ENCODE measurements around the gene CISH.

Gene CISH

DNA sequence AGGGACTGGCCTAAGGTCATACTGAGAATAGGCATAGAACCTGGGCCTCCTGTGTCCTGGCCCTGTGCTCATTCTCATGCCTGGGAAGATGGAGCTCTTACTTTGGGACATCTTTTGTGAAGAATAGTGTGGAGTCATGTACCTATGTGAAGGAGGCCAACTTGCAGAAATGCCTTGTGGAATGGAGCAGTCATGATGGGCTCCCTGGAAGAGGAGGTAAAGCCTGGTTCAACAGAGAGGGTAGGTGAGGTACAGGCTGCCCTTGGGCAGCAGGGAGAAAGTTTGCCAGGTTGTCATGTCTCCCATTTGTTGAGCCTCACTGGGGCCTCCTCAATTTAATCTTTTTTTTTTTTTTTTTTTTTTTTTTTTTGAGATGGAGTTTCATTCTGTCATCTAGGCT lies 23.5 kb upstream of the CISH start:
- no peak for DNase-seq

DNA sequence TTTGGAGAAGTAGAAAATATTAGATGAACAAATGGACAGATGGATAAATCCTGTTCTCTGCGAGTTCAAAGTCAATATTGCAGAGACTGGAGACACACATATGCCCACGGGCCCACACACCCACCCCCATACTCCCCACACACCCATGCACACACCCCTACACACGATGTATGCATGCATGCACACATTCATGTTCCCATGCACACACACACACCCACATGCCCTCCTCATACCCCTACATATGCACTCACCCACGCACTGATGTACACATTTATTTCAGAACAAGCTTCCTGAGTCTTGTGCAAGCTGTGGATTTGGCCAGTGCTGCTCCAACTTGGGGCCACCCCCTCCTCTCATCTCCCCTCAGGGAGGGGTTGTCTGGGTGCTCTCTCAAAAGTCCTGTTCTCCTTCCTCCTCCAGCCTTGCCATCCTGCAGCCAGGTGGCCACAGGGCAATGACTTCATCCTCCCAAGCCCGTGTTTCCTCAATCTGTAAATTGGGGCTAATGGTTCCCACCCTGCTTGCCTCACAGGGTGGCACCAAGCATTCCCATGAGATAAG lies 21.7 kb upstream of the CISH start:
- no peak for DNase-seq

DNA sequence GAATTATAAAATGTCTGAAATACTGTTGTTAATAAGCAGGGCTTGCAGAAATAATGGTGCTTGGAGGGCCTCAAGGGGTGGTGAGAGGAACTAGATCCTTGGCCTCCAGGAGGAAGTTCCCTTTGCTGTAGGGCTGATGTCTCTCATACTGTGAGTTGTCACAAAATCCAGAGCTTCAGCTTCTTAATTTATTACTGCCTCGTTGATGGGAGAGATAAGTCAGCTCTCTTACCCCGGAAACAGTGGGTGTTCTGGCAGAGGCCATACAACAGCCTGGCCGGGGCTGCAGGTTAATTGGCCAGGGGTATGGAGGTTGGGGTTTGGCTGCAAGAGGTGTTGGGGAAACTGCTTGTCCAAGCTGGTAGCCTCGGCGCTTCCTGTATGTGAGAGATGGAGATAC lies 20.9 kb upstream of the CISH start:
- no peak for DNase-seq

DNA sequence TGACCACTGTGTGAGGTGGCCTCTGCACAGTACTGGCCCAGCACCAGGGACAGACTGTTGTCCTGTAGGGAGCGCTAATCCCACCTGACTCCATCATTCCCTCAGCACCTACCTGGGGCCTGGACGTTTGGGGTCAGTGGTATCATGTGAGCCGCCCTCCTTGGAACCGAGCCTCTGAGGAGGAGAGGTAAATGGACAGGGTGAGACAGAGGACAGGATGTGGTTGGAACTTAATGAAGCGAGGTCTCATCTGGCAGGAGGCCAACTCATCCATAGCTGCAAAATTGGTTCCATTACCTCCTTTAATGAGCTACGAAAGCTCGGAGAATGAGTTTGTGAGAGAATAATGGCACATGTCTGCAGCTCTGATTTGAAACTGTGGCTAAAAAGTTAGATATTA lies 19.3 kb upstream of the CISH start:
- DNase-seq: no peak

DNA sequence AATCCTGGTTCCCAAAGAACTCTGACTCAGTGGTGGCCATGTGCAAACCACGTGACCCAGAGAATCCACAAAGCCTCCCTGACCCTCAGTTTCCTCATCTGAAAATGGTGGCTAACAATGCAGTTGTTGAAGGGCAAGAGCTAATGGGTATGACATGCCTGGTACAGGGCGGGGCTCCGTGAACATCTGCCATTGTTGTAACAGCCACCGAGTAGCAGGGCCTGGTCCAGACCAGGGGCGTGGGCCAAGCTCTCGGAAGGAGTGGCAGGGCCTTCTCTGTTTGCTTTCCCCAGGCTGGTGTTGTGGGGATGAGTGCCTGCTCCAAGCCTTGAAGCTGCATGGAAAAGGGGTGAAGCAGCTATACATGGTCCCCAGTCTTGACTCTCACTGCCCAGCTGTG lies 18.8 kb upstream of the CISH start:
- no peak for DNase-seq

DNA sequence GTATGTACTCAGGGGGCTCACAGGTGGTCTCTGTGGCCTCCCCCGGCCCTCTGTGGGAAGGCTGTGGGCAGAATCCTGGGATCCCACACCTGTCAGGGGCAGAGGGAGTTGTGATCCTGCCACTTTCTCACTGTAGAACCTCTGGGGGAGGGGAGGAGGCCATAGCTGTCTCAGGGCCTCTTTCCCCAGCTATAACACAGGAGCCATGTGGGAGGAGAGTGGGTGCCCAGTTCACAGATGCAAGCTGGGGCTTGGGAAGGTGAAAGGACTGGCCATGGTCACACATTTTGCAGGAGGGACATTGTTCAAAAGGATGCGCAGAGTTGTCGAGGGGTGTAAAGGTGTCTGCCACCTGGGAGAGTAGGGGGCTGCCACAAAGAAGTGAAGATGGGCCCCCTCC lies 17.0 kb upstream of the CISH start:
- DNase-seq: no peak

DNA sequence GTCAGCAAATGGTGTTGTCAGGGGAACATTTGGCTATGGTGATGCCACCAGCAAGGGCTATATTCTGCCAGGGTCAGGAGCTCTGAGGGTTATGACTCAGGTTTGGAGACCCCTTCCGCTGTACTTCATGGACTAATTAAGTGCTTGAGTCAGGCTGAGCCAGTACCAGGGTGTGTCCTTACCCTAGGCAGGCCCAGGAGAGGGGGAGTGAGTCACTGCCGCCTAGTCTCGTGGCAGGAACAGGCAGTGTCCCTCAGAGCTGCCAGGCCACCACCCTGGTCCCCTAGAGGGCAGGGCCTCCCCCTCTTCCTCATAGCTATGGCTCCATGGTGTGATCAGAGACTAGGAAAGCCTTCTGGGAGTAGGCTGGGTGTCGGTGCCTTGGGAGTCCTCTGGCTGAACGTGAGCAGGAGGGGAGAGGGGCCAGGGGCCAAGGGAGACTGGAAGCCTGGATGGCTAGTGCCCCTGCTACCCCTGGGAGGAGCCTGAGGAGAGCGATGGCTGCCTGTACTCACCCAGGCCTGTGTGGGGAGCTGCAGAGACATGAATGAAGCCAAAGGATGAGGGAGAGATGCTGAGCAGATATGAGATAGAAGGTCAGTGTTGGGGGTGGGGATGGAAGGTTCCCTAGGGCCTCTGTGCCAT lies 16.0 kb upstream of the CISH start:
- no peak for DNase-seq

DNA sequence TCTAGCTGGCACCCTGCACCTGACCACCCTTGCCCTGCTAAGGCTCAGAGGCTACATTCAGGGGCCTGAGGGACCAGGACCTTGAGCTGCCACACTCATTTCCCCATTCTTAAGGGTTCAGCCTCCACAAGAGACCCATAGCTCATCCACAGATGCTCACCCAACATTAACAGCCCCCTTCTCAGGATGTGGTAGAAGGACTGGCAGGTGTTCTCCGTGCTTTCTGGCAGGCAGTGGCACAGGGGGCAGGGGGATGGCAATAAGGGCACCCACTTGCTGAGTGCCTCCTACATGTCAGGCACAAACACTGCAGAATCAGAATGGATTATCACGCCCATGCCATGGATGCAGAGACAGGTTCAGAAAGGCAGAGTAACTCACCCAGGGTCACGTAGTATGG lies 14.8 kb upstream of the CISH start:
- no peak for DNase-seq

DNA sequence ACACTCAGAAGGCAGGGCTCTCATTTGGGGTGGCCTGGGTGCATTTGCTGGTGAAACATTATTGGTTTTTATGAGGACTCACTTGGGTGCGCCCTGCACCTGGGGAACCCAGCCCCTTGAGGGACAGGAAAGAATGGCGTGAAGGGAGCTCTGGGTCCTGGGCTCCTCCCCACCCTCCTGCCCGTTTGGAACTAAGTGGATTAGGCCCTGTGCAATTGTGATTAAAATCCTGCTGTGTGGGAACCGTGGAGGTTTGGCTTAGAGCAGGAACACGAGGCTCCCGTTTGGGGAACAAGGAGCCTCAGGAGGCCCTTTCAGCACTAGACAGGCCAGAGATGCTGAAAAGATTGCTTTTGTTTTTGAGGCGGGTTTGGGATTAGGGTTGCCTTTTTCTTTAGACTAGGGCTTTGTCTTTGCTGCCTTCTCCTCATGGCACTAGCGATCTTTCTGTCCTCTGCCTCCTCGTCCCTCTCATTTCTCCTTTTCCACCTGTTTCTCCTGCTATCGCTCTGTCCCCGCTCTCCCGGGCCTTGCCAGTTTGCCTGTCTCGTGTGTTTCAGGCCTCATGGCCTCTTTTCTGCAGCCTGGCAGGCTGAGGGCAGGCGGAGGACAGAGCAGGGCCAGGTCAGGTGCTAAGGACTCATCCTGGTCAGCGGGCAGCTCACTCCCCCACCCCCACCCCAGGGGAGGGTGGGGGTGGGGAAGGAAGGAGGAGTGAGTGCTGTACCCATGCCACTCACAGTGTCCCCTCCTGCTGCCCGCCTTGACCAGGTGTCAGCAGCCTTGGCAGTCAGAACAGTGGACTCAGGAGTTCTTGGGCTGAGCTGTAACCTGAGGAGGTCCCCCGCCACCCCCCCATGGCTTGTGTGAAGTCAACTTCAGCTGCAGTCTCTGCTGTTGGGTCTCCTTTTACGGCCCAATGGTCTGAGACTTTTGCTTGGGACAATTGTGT lies 13.9 kb upstream of the CISH start:
- no peak for DNase-seq

DNA sequence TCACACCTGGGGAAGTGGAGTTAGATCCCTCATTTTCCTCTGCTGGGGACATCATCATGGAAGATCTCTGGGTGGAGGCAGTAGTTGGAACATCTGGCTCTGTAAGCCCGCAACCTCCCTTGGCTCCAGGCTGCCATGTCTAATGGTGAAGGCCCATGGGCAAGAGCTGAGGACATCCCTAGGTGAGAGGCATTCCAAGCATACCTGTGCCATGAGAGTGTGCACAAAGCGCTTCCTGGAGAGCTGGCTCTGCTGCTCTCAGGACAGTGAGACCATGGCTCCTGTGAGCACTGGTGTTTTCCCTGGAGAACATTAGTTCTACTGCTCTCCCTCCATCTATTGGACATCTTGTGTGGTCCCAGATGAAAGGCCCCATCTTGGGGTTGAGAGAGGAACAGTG lies 13.1 kb upstream of the CISH start:
- DNase-seq: no peak

DNA sequence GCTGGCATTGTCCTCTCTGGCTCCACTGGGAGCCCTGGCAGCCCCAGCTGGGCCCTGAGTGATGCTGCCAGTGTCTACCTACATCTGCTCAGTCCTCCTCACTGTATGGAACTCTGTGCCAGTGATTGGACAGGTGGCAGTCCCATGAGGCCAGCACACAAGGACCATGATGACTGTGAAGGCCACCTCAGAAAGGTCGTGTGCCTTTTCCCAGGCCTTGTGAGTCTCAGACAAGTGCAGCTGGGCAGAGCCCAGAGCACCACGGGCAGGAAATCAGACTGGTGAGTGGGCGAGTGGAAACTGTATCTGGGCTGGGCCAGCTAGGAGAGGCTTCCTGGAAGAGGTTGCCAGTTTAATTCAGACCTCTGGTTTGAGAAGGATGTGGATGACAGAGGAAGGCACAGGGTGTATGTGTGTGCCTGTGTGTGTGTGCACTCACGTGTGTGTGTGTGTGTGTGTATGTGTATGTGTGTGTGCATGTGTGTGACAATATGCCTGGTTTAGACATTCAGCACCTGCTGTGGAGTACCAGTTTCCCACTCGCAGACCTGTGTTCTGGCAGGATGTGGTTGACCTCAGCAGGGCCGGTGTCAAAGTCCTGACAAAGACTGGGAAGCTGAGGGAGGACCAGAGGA lies 12.4 kb upstream of the CISH start:
- peak; percentile 82 for DNase-seq

DNA sequence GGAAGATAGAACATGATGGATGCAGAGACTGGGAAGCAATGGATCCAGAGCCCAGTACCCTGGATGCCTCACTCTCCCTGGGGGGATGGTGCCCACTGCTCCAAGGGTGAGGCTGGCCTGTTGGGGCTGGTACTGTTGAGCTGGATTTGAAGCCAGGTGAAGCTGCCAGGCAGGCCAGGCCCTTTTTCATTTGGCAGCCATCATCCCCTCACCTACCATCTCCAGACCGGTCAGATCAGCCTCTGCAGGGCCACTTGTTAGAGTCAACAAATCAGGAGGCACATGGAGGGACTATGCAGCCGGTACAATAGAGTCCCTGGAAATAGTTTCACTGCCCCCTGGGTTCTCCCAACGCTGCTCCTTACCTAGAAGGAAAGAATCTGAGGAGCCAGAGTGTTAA lies 11.3 kb upstream of the CISH start:
- DNase-seq: no peak

DNA sequence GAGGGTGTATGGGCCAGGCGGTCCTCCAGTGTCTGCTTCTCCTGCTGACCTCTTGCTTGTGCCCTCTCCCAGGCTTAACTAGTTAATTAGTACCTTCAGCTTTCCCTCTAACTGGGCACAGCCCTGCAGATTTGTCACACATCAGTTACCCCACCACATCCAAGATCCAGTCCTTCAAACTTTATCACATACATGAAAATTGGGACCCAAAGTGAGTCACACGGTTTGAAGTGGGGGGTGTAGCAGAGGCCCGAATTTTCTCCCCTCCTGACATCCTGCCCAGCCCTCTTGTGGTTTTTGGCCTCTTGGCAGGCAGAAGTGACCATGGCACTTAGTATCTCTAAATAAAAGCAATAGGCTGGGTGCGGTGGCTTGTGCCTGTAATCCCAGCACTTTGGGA lies 9.2 kb upstream of the CISH start:
- no peak for DNase-seq

DNA sequence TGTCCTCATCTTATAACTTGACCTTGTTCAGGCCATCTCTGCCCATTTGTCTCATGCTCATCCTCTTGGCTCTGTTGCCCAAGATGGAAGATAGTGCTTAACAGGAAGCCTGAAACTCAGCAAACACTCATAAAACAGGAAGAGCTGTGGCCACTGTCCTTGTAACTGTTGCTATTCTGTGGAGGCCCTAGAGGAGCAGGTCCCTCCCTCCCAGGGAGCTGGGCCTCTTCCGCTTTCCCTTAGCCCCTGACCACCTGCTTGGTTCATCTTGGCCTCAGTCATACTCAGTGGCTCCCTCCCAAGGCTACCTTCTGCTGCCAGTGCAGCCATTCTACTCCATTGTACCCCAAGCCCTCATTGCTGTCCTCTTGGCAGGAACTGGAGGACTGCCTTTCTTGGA lies 8.8 kb upstream of the CISH start:
- no peak for DNase-seq

DNA sequence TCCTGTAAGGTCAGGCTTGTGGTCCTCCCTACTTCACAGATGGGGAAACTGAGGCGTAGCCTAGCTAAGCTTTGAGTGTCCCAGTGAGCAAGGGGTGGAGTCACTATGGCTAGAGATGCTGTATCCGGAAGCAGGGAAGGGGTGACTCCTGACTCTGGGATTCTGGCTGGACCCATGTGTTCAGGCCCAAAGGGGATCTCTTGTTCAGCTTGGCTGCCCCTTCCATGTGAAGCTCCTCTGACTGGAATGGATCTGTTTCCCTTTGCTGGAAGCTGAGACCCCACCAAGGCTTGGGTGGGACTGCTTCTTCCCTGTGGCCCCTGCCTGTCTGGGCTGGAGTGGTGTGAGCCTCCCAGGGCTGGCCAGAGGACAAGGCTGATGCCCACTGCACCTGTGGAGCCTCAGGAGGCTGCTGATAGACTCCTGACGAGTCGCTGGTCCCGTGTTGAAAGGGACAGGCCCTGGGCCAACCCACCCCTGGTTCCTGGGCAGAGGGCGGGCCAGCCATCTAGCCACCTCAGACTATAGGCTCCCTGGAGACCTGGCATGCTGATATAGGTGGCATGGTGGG lies 6.4 kb upstream of the CISH start:
- peak; percentile 69 for DNase-seq

DNA sequence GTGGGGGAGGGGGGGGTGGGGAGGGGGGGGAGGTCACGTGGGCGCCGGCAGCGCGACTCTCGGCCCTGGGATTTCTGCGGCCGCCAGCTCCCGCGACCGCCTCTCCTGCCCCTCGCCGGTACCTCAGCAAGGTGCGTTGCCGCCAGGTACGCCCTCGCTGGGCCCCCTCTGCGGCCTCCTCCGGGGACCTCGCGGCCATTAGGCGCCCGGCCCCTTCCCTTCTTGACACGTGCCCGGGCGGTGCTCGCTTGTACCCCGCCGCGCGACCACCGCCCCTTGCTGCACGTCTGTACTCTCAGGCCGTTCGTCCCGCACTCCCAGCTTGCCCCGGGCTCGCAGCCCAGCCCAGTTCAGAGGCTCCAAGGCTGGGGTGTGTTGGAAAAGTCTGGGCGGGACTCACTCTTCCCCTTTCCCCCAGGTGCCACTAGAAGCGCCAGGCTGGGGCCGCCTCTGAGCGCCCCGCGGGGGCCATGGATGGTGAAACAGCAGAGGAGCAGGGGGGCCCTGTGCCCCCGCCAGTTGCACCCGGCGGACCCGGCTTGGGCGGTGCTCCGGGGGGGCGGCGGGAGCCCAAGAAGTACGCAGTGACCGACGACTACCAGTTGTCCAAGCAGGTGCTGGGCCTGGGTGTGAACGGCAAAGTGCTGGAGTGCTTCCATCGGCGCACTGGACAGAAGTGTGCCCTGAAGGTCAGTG lies 5.7 kb upstream of the CISH start, which contains the start of gene MAPKAPK3:
TSS of gene MAPKAPK3 (plus strand) at position 56 of the 696 bp plus-strand sequence. CDS start at position 471, 415 bp downstream.
- DNase-seq: peak; percentile 79

DNA sequence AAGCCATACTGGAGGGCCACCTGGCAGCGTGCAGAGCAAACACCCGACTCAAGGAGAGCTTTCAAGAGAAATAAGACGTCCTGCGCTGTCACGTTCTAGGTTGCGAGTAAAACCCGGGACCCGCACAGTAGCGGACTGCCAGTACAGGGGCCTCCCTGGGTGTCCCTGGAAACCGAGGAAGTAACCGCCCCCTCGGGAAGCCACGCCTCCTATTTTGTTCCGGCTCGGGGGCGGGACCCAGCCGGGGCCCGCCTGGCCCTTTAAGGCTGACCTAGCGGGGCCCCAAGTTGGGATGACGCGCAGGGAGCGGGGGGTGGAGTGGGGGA lies 5.2 kb upstream of the CISH start:
- DNase-seq: peak; percentile 98

DNA sequence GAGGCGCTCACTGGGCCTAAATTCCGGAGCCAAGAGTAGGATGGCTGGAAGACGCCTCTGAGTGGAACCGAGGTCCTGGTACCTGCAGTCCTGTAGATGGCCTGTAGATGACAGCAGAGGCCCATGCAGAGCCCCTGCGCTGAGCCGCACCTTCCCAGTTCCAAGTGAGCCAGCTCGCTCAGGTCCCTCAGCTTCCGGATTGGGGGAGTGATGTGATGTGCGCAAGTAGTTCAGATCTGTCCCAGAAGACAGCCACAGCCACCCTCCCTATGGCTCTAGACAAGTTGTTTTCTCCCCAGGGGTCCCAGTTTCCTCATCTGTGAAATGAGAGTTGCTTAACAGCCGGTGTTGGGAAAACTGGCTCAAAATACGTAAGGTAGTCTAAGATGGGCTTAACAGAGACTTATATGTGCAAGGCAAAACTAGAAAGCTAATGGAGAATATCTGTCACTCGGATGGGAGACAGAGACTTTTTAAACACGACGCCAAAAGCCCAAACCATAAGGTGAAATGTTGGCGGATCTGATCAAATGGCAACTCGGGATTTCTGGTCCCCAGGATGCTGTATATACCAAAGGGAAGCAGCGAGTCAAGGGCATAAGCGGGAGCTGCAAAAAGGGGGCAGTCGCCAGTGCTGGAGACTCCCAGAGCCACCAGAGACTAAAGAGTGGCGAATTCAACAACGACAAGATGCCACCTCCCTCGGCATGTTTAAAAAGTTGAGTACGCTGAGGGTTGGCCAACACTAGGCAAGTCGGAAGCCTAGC lies 4.6 kb upstream of the CISH start:
- peak; percentile 93 for DNase-seq

DNA sequence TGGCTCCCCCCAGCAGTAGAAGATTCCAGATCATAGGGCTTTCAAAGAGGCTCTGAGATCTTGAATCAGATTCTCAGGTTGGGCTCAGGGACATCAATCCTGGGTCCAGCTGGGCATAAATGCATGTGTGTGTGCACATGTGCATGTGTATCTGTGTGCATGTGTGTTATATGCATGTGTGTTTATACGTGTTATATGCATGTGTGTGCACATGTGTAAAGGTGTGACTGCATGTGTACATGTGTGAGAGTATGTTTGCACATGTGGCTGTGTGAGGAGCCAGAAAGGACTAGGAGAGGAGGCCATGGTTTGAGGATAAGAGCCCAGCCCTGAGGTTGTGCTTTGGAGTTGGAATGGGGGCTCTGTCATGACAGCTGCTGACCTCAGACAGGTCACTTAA lies 3.6 kb upstream of the CISH start:
- DNase-seq: no peak

DNA sequence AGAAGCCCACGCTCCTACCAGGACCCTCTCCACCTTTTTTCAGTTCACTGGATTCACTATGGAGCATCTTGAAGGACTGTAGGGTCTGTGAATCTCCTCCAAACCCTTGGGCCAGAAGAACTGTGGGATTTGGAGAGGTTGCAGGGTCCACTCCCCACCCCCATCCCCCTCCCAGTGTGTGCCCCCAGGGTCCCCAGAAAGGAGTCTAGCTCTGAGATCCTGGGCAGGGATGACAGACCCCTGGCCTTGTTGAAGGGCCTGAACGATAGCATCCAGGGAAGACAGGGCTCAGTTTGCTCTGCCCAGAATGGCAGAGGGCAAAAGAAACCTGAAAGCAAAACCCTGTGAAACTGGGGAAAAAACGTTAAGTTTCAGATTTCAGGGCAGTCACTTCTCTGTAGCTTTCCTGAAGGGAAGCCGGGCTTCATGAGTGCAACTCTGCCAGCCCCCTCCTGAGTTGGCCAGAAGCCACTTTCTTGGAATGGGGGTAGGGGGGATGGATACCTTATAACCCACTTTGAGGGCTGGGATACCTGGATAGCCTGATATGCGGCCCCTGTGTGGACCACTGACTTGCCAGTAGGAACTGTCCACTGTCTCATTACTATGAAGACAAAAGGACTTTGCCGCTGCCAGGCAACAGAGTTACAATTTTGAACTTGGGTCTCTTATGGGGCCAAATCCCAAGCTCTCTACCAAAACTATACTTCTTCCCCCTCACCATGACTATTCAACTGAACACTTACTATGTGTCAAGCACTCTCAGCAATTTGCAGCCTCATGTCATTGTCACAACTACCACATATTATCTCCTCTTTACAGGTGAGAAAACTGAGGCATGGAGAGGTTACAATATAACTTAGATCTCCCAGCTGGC lies 1.6 kb upstream of the CISH start:
- DNase-seq: no peak
